Glomerular visceral epithelial cell (primary cell): ENCODE measurements around the gene IGSF9B.

Experiments
- DNase-seq: peaks from one replicate; pipeline ENCODE4 v3.0.0-alpha.2; 2016; ENCODE audit errors: extremely low spot score

The IGSF9B gene

GRCh38 chr11:133921026-133921425, 35.7 kb downstream of the IGSF9B start:
- DNase-seq, result no peak

GRCh38 chr11:133920109-133920990, 36.4 kb downstream of the IGSF9B start:
- no peak for DNase-seq

- DNase-seq, result no peak
Measured at GRCh38 chr11:133919330-133920108, 37.2 kb downstream of the IGSF9B start.

GRCh38 chr11:133918608-133919260, 38.0 kb downstream of the IGSF9B start:
- DNase-seq, result no peak

- no peak for DNase-seq
Measured at GRCh38 chr11:133917921-133918607, 38.7 kb downstream of the IGSF9B start.

GRCh38 chr11:133916784-133917440, 39.9 kb downstream of the IGSF9B start:
- no peak for DNase-seq

- no peak for DNase-seq
Measured at GRCh38 chr11:133913761-133914160, 43.0 kb downstream of the IGSF9B start.

- no peak for DNase-seq
Measured at GRCh38 chr11:133911171-133911570, 45.6 kb downstream of the IGSF9B start.

- DNase-seq, result no peak
Measured at GRCh38 chr11:133910101-133910500, 46.7 kb downstream of the IGSF9B start.

- DNase-seq, result no peak
Measured at GRCh38 chr11:133908827-133909226, 47.9 kb downstream of the IGSF9B start.

- DNase-seq, result no peak
Measured at GRCh38 chr11:133907841-133908241, 48.9 kb downstream of the IGSF9B start.

- no peak for DNase-seq
Measured at GRCh38 chr11:133907216-133907615, 49.6 kb downstream of the IGSF9B start.

GRCh38 chr11:133906746-133907145, 50.0 kb downstream of the IGSF9B start:
- no peak for DNase-seq

GRCh38 chr11:133906241-133906640, 50.5 kb downstream of the IGSF9B start:
- no peak for DNase-seq

GRCh38 chr11:133905677-133906156, 51.1 kb downstream of the IGSF9B start:
- no peak for DNase-seq

GRCh38 chr11:133904818-133905515, 51.8 kb downstream of the IGSF9B start:
- DNase-seq, result no peak

- no peak for DNase-seq
Measured at GRCh38 chr11:133903875-133904817, 52.6 kb downstream of the IGSF9B start.

GRCh38 chr11:133903056-133903455, 53.7 kb downstream of the IGSF9B start:
- DNase-seq, result no peak

GRCh38 chr11:133902506-133902905, 54.3 kb downstream of the IGSF9B start:
- no peak for DNase-seq
